ENCODE data around the gene MX2. TPM values are rescaled to one million over a fixed set of nuclear protein-coding genes. Genes with fewer than 3 reads are reported as not detected.

Gene MX2
- total and polyA plus RNA-seq, 2 donors (not counting 1 experiment from before 2014, with no cell fraction given) = 2.0 to 3.6 TPM

DNA sequence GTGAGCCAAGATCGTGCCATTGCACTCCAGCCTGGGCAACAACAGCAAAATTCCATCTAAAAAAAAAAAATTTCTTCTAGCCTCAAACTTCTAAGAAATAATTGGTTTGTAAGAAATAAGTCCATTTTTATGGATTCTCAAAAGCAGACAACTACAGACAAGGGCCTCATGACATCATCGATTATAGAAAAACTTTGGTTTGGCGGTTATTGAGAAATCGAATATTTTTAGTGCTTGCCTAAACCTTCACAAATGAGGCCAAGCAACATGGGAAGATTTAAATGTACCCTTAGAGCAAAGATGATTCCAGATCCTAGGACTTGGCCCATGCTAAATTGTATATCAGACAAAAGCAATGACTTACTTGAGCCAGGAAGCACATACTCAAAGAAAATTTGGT lies 36.4 kb downstream of the MX2 start:
- Histone ChIP-seq H3K36me3 (ENCODE audit: control insufficient read depth, insufficient read depth, low read length) (no peaks in the 10 kb centered on the region), H3K27me3 (ENCODE audit: control insufficient read depth, insufficient read depth, low read length) (no peaks in the 10 kb centered on the region), H2AFZ (ENCODE audit: low read length) (no peak overlapping the region), H3K27ac (ENCODE audit: insufficient read depth, low read length) (no peak overlapping the region), H3K4me3 (replicated peaks in 1 of 4; ENCODE audit: control extremely low read depth in 1 of 4, insufficient read depth in 1 of 4, low read depth in 3 of 4, low read length in 4 of 4) (no peak overlapping the region), H3K4me2 (ENCODE audit: extremely low read depth, insufficient read depth, low read length) (no peak overlapping the region), H3K4me1 (ENCODE audit: control insufficient read depth, extremely low read depth, insufficient read depth, low read length) (no peaks in the 10 kb centered on the region), H3K79me2 (ENCODE audit: control insufficient read depth, insufficient read depth, low read length) (no peaks in the 10 kb centered on the region), H4K20me1 (ENCODE audit: control insufficient read depth, extremely low read depth, insufficient read depth, low read length) (no peaks in the 10 kb centered on the region), H3K9me3 (ENCODE audit: control insufficient read depth, insufficient read depth, low read depth, low read length) (no peaks in the 10 kb centered on the region), H3K9ac (ENCODE audit: insufficient read depth, low read length) (no peak overlapping the region)
- no peak for TF ChIP-seq EZH2 (IDR thresholded peaks at IDR 0.05; ENCODE audit: low read length, missing control alignments)
- TF ChIP-seq, protein P1, sequence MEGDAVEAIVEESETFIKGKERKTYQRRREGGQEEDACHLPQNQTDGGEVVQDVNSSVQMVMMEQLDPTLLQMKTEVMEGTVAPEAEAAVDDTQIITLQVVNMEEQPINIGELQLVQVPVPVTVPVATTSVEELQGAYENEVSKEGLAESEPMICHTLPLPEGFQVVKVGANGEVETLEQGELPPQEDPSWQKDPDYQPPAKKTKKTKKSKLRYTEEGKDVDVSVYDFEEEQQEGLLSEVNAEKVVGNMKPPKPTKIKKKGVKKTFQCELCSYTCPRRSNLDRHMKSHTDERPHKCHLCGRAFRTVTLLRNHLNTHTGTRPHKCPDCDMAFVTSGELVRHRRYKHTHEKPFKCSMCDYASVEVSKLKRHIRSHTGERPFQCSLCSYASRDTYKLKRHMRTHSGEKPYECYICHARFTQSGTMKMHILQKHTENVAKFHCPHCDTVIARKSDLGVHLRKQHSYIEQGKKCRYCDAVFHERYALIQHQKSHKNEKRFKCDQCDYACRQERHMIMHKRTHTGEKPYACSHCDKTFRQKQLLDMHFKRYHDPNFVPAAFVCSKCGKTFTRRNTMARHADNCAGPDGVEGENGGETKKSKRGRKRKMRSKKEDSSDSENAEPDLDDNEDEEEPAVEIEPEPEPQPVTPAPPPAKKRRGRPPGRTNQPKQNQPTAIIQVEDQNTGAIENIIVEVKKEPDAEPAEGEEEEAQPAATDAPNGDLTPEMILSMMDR (conservative IDR thresholded peaks at IDR 0.05 in 1 of 2, IDR thresholded peaks at IDR 0.05 in 1 of 2; ENCODE audit: low read depth in 1 of 2, low read length in 2 of 2) = no peak
- no peak for DNase-seq (ENCODE audit: low read depth in 2 of 2)

DNA sequence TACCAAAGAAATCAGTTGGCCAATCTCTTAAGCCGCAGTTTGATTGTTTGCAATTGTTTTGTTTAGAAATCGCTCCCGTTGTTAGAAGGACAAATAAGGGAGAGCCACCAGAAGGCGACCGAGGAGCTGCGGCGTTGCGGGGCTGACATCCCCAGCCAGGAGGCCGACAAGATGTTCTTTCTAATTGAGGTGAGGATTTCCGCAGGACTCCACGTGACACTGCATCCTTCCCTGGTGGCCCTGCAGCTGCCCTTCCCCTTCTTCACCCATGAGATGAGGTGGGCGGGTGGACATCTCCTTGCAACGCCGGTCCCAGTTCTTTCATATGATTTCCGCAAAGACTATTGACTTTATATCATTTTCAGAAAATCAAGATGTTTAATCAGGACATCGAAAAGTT lies 37.0 kb downstream of the MX2 start:
- H3K36me3 ChIP-seq (ENCODE audit: control insufficient read depth, insufficient read depth, low read length) = no peaks in the 10 kb centered on the region
- H3K27ac ChIP-seq (ENCODE audit: insufficient read depth, low read length) = no peak overlapping the region
- no peaks in the 10 kb centered on the region for H3K4me1 ChIP-seq (ENCODE audit: control insufficient read depth, extremely low read depth, insufficient read depth, low read length)
- TF ChIP-seq EZH2 (IDR thresholded peaks at IDR 0.05; ENCODE audit: low read length, missing control alignments) = no peak
- TF ChIP-seq, protein P1 (conservative IDR thresholded peaks at IDR 0.05 in 1 of 2, IDR thresholded peaks at IDR 0.05 in 1 of 2; ENCODE audit: low read depth in 1 of 2, low read length in 2 of 2) = no peak
- H3K9me3 ChIP-seq (ENCODE audit: control insufficient read depth, insufficient read depth, low read depth, low read length) = no peaks in the 10 kb centered on the region
- H3K79me2 ChIP-seq (ENCODE audit: control insufficient read depth, insufficient read depth, low read length) = no peaks in the 10 kb centered on the region
- H3K27me3 ChIP-seq (ENCODE audit: control insufficient read depth, insufficient read depth, low read length) = no peaks in the 10 kb centered on the region
- no peak overlapping the region for H3K4me2 ChIP-seq (ENCODE audit: extremely low read depth, insufficient read depth, low read length)
- no peak overlapping the region for H2AFZ ChIP-seq (ENCODE audit: low read length)
- no peaks in the 10 kb centered on the region for H4K20me1 ChIP-seq (ENCODE audit: control insufficient read depth, extremely low read depth, insufficient read depth, low read length)
- H3K4me3 ChIP-seq (replicated peaks in 1 of 4; ENCODE audit: control extremely low read depth in 1 of 4, insufficient read depth in 1 of 4, low read depth in 3 of 4, low read length in 4 of 4) = no peak overlapping the region
- DNase-seq (ENCODE audit: low read depth in 2 of 2) = no peak
- no peak overlapping the region for H3K9ac ChIP-seq (ENCODE audit: insufficient read depth, low read length)

DNA sequence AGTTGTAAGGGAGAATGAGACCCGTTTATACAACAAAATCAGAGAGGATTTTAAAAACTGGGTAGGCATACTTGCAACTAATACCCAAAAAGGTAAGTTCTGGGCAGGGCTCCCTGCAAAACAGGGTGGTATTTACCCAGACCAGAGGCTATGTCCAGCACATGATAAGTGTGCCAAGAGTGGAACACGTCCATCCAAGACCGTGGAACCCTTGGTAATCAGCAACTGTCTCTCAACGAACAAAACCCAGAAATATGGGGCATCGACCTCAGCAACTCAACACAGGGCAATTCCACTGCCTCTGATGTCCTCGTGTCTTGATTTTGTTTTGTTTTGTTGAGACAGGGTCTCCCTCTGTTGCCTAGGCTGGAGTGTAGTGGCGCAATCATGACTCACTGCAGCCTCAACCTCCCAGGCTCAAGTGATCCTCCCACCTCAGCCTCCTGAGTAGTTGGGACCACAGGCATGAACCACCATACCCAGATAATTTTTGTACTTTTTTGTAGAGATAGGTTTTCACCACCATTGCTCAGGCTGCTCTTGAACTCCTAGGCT lies 37.5 kb downstream of the MX2 start:
- no peaks in the 10 kb centered on the region for H3K79me2 ChIP-seq (ENCODE audit: control insufficient read depth, insufficient read depth, low read length)
- no peak overlapping the region for H3K4me3 ChIP-seq (replicated peaks in 1 of 4; ENCODE audit: control extremely low read depth in 1 of 4, insufficient read depth in 1 of 4, low read depth in 3 of 4, low read length in 4 of 4)
- TF ChIP-seq EZH2 (IDR thresholded peaks at IDR 0.05; ENCODE audit: low read length, missing control alignments) = no peak
- TF ChIP-seq, protein P1 (conservative IDR thresholded peaks at IDR 0.05 in 1 of 2, IDR thresholded peaks at IDR 0.05 in 1 of 2; ENCODE audit: low read depth in 1 of 2, low read length in 2 of 2) = no peak
- H3K4me1 ChIP-seq (ENCODE audit: control insufficient read depth, extremely low read depth, insufficient read depth, low read length) = no peaks in the 10 kb centered on the region
- H3K36me3 ChIP-seq (ENCODE audit: control insufficient read depth, insufficient read depth, low read length) = no peaks in the 10 kb centered on the region
- H3K27ac ChIP-seq (ENCODE audit: insufficient read depth, low read length) = no peak overlapping the region
- no peak for DNase-seq (ENCODE audit: low read depth in 2 of 2)
- H2AFZ ChIP-seq (ENCODE audit: low read length) = no peak overlapping the region
- H3K9ac ChIP-seq (ENCODE audit: insufficient read depth, low read length) = no peak overlapping the region
- no peak overlapping the region for H3K4me2 ChIP-seq (ENCODE audit: extremely low read depth, insufficient read depth, low read length)
- no peaks in the 10 kb centered on the region for H3K9me3 ChIP-seq (ENCODE audit: control insufficient read depth, insufficient read depth, low read depth, low read length)
- no peaks in the 10 kb centered on the region for H3K27me3 ChIP-seq (ENCODE audit: control insufficient read depth, insufficient read depth, low read length)
- no peaks in the 10 kb centered on the region for H4K20me1 ChIP-seq (ENCODE audit: control insufficient read depth, extremely low read depth, insufficient read depth, low read length)

Data from fibroblast of lung (primary cell).